ENCODE data around the gene NRDC. TPM values are rescaled to one million over a fixed set of nuclear protein-coding genes. Genes with fewer than 3 reads are reported as not detected.

The NRDC gene
- total and polyA plus RNA-seq, 9 of the 15 experiments (the other 6 are each of a cell fraction or from before 2014, with no cell fraction given): 102 to 371 (median 201) TPM

- DNase-seq (ENCODE audit: extremely low read depth in 1 of 4, low spot score in 3 of 4): no peak
- in situ Hi-C loops (cut with MboI): no loop called here
- no peak for TF ChIP-seq CSDE1 (IDR thresholded peaks at IDR 0.05)
- no peak for TF ChIP-seq ZC3H11A (IDR thresholded peaks at IDR 0.05; ENCODE audit: low read depth, low read length)
- no peak for TF ChIP-seq ZNF589 (CRISPR knock-in tag; IDR thresholded peaks at IDR 0.05; ENCODE audit: low read depth)
- TF ChIP-seq, protein P1, sequence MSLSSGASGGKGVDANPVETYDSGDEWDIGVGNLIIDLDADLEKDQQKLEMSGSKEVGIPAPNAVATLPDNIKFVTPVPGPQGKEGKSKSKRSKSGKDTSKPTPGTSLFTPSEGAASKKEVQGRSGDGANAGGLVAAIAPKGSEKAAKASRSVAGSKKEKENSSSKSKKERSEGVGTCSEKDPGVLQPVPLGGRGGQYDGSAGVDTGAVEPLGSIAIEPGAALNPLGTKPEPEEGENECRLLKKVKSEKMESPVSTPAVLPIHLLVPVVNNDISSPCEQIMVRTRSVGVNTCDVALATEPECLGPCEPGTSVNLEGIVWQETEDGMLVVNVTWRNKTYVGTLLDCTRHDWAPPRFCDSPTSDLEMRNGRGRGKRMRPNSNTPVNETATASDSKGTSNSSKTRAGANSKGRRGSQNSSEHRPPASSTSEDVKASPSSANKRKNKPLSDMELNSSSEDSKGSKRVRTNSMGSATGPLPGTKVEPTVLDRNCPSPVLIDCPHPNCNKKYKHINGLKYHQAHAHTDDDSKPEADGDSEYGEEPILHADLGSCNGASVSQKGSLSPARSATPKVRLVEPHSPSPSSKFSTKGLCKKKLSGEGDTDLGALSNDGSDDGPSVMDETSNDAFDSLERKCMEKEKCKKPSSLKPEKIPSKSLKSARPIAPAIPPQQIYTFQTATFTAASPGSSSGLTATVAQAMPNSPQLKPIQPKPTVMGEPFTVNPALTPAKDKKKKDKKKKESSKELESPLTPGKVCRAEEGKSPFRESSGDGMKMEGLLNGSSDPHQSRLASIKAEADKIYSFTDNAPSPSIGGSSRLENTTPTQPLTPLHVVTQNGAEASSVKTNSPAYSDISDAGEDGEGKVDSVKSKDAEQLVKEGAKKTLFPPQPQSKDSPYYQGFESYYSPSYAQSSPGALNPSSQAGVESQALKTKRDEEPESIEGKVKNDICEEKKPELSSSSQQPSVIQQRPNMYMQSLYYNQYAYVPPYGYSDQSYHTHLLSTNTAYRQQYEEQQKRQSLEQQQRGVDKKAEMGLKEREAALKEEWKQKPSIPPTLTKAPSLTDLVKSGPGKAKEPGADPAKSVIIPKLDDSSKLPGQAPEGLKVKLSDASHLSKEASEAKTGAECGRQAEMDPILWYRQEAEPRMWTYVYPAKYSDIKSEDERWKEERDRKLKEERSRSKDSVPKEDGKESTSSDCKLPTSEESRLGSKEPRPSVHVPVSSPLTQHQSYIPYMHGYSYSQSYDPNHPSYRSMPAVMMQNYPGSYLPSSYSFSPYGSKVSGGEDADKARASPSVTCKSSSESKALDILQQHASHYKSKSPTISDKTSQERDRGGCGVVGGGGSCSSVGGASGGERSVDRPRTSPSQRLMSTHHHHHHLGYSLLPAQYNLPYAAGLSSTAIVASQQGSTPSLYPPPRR (CRISPR knock-in tag; IDR thresholded peaks at IDR 0.05; ENCODE audit: borderline replicate concordance): no peak
- no peak for TF ChIP-seq POLR2B (IDR thresholded peaks at IDR 0.05; ENCODE audit: low read depth, partially characterized antibody)
- TF ChIP-seq EWSR1 (IDR thresholded peaks at IDR 0.05; ENCODE audit: borderline replicate concordance, low read depth, partially characterized antibody): no peak
- no peak for TF ChIP-seq NCOA2 (IDR thresholded peaks at IDR 0.05; ENCODE audit: partially characterized antibody in 2 of 2)
- TF ChIP-seq, protein P2, sequence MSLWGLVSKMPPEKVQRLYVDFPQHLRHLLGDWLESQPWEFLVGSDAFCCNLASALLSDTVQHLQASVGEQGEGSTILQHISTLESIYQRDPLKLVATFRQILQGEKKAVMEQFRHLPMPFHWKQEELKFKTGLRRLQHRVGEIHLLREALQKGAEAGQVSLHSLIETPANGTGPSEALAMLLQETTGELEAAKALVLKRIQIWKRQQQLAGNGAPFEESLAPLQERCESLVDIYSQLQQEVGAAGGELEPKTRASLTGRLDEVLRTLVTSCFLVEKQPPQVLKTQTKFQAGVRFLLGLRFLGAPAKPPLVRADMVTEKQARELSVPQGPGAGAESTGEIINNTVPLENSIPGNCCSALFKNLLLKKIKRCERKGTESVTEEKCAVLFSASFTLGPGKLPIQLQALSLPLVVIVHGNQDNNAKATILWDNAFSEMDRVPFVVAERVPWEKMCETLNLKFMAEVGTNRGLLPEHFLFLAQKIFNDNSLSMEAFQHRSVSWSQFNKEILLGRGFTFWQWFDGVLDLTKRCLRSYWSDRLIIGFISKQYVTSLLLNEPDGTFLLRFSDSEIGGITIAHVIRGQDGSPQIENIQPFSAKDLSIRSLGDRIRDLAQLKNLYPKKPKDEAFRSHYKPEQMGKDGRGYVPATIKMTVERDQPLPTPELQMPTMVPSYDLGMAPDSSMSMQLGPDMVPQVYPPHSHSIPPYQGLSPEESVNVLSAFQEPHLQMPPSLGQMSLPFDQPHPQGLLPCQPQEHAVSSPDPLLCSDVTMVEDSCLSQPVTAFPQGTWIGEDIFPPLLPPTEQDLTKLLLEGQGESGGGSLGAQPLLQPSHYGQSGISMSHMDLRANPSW (CRISPR knock-in tag; IDR thresholded peaks at IDR 0.05): no peak
- TF ChIP-seq, protein P3, sequence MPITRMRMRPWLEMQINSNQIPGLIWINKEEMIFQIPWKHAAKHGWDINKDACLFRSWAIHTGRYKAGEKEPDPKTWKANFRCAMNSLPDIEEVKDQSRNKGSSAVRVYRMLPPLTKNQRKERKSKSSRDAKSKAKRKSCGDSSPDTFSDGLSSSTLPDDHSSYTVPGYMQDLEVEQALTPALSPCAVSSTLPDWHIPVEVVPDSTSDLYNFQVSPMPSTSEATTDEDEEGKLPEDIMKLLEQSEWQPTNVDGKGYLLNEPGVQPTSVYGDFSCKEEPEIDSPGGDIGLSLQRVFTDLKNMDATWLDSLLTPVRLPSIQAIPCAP (CRISPR knock-in tag; IDR thresholded peaks at IDR 0.05; ENCODE audit: borderline replicate concordance): no peak
- no peak for TF ChIP-seq SMARCE1 (IDR thresholded peaks at IDR 0.05)
- TF ChIP-seq BMI1 (IDR thresholded peaks at IDR 0.05; ENCODE audit: low read length): no peak
- TF ChIP-seq ZNF766 (CRISPR knock-in tag; conservative IDR thresholded peaks at IDR 0.05): no peak
- TF ChIP-seq, protein P4, sequence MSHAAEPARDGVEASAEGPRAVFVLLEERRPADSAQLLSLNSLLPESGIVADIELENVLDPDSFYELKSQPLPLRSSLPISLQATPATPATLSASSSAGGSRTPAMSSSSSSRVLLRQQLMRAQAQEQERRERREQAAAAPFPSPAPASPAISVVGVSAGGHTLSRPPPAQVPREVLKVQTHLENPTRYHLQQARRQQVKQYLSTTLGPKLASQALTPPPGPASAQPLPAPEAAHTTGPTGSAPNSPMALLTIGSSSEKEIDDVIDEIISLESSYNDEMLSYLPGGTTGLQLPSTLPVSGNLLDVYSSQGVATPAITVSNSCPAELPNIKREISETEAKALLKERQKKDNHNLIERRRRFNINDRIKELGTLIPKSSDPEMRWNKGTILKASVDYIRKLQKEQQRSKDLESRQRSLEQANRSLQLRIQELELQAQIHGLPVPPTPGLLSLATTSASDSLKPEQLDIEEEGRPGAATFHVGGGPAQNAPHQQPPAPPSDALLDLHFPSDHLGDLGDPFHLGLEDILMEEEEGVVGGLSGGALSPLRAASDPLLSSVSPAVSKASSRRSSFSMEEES (CRISPR knock-in tag; IDR thresholded peaks at IDR 0.05): no peak
Measured at GRCh38 chr1:51908499-51908898, 30.0 kb upstream of the NRDC start.

More at GRCh38 chr1:51908499-51908898, 30.0 kb upstream of the NRDC start:
- BruUV-seq (replicated peaks): no TSS peak
- Histone ChIP-seq H4K20me1 (replicated peaks; ENCODE audit: control insufficient read depth, insufficient read depth, low read length) (no peaks in the 10 kb centered on the region), H3K79me2 (ENCODE audit: control insufficient read depth, insufficient read depth, low read length) (no peaks in the 10 kb centered on the region), H3K4me3 (no peak overlapping the region), H3K9me3 (replicated peaks; ENCODE audit: control insufficient read depth, insufficient read depth, low read depth, low read length) (0 out of 2 replicates have a peak, but pooled peaks cover 4% of the 10 kb centered on the region), H3K36me3 (ENCODE audit: control insufficient read depth, insufficient read depth, low read length) (no peaks in the 10 kb centered on the region), H3K4me1 (replicated peaks in 1 of 2; ENCODE audit: control insufficient read depth in 2 of 2, insufficient read depth in 2 of 2, low read length in 2 of 2) (no peaks in the 10 kb centered on the region), H2AFZ (ENCODE audit: low read depth, low read length) (no peak overlapping the region), H3K4me2 (ENCODE audit: insufficient read depth, low read length) (no peak overlapping the region), H3K27ac (ENCODE audit: extremely low read depth, low read depth, low read length) (no peak overlapping the region), H3K9me1 (ENCODE audit: control insufficient read depth, insufficient read depth, low read length) (no peaks in the 10 kb centered on the region), H3K9ac (ENCODE audit: insufficient read depth in 1 of 2, low read depth in 2 of 2, low read length in 2 of 2) (no peak overlapping the region), H3K27me3 (ENCODE audit: control insufficient read depth in 2 of 2, insufficient read depth in 2 of 2, low read length in 2 of 2) (peaks cover 9 to 16% of the 10 kb centered on the region in 2 experiments)
- 0% methylated on average over 2 of the region's 2 CpGs for WGBS (ENCODE audit: insufficient coverage, low coverage, missing lambda C conversion rate)
- ChIA-PET CTCF (ENCODE audit: low intra/inter-chr PET ratio) (no interaction called here), POLR2A (no interaction called here)
- intact Hi-C loops (cut with micrococcal nuclease): no loop called here
- ATAC-seq (no peak), FAIRE-seq (no peak)
